WTC11 (cell line): ENCODE results near the gene KLK12. TPM values are rescaled to one million over a fixed set of nuclear protein-coding genes. Genes with fewer than 3 reads are reported as not detected.

Experiments
- ATAC-seq: fragments of 200-7000 bp; cut with Tn5 transposase; 2 replicates; pipeline ENCODE4 v1.10.0; 2021; ENCODE audit warnings: mild to moderate bottlenecking, moderate library complexity
- Bru-seq: library from RNA; stranded (reverse); fragments of 400-500 nt; gene quantifications from one replicate; lab custom pipeline; 2021; lab: Mats Ljungman, UMichigan
- CTCF ChIA-PET: fragments of 300-600 bp; sonication (Branson Sonifier 250); formaldehyde crosslinking; loops from one replicate; lab custom pipeline; 2021; ENCODE audit warnings: antibody characterized with exemption; lab: Charles Lee
- POLR2A ChIA-PET: fragments of 350-600 bp; sonication (Branson Sonifier 250); formaldehyde crosslinking; loops from one replicate; lab custom pipeline; 2021; ENCODE audit warnings: antibody characterized with exemption; lab: Charles Lee
- DNase-seq: peaks from one replicate; pipeline ENCODE4 v3.0.0; 2021; ENCODE audit warnings: low spot score
- H3K27ac Mint-ChIP-seq: 2 replicates; pipeline ENCODE4 v1.8.0; 2021; ENCODE audit warnings: mixed read lengths
- H3K27me3 Mint-ChIP-seq: 2 replicates; pipeline ENCODE4 v1.8.0; 2021; ENCODE audit warnings: low read depth, mild to moderate bottlenecking, moderate library complexity, mixed read lengths
- H3K36me3 Mint-ChIP-seq: 2 replicates; pipeline ENCODE4 v1.8.0; 2021; ENCODE audit warnings: mixed read lengths
- H3K4me1 Mint-ChIP-seq: 2 replicates; pipeline ENCODE4 v1.8.0; 2022; ENCODE audit warnings: mixed read lengths
- H3K4me3 Mint-ChIP-seq: 2 replicates; pipeline ENCODE4 v1.8.0; 2021; ENCODE audit warnings: mild to moderate bottlenecking, moderate library complexity, mixed read lengths
- H3K9me3 Mint-ChIP-seq: 2 replicates; pipeline ENCODE4 v1.8.0; 2021; ENCODE audit warnings: mixed read lengths
- ELF4 ChIP-seq: sonication (generic); formaldehyde crosslinking; IDR thresholded peaks from 2 replicates; pipeline ENCODE4 v1.8.1; 2022; ENCODE audit warnings: low read depth, mild to moderate bottlenecking, moderate library complexity, missing genetic modification reagents
- GTF2I ChIP-seq: fragments of 250-450 bp; sonication (Bioruptor Pico); conservative IDR thresholded peaks from 2 replicates; pipeline ENCODE4 v1.4.0; 2021; ENCODE audit warnings: mild to moderate bottlenecking
- HMGXB4 ChIP-seq: sonication (generic); formaldehyde crosslinking; IDR thresholded peaks from 2 replicates; pipeline ENCODE4 v1.8.1; 2023; ENCODE audit warnings: mild to moderate bottlenecking, moderate library complexity, missing genetic modification reagents
- KAT7 ChIP-seq: sonication (generic); formaldehyde crosslinking; IDR thresholded peaks from 2 replicates; pipeline ENCODE4 v1.8.1; 2023; ENCODE audit warnings: missing genetic modification reagents, mild to moderate bottlenecking, borderline replicate concordance
- NFYB ChIP-seq: sonication (generic); formaldehyde crosslinking; conservative IDR thresholded peaks from 2 replicates; pipeline ENCODE4 v1.8.0; 2022; ENCODE audit warnings: low read depth, missing genetic modification reagents
- NR1H2 ChIP-seq: sonication (generic); formaldehyde crosslinking; IDR thresholded peaks from 2 replicates; pipeline ENCODE4 v1.9.0; 2021; ENCODE audit warnings: mild to moderate bottlenecking, moderate library complexity, missing genetic modification reagents
- RORB ChIP-seq: fragments of 250-450 bp; sonication (Bioruptor Pico); IDR thresholded peaks from 2 replicates; pipeline ENCODE4 v1.9.0; 2021; ENCODE audit warnings: mild to moderate bottlenecking
- ZNF138 ChIP-seq: sonication (generic); formaldehyde crosslinking; conservative IDR thresholded peaks from 2 replicates; pipeline ENCODE4 v1.8.1; 2022; ENCODE audit warnings: mild to moderate bottlenecking, moderate library complexity, missing genetic modification reagents
- ZNF317 ChIP-seq: sonication (generic); formaldehyde crosslinking; IDR thresholded peaks from 2 replicates; pipeline ENCODE4 v1.8.1; 2023; ENCODE audit warnings: low read depth, mild to moderate bottlenecking, moderate library complexity, missing genetic modification reagents, borderline replicate concordance
- long read RNA-seq, 3 experiments: library from RNA in 1 of 3; library from capped mRNA in 1 of 3; library from polyadenylated mRNA in 1 of 3; unstranded in 2 of 3; stranded (forward) in 1 of 3; transcript quantifications; one replicate each; pipeline ENCODE4 v2.0.0, GENCODE V29; 2021
- total RNA-seq: library from RNA; stranded (reverse); gene quantifications from 3 replicates; pipeline ENCODE4 v1.2.3, GENCODE V29; 2021
- TF ChIP-seq, protein P1 (sequence below): sonication (generic); formaldehyde crosslinking; IDR thresholded peaks from 2 replicates; pipeline ENCODE4 v1.8.0; 2022; ENCODE audit warnings: missing genetic modification reagents
- TF ChIP-seq, protein P2 (sequence below): fragments of 250-450 bp; sonication (Bioruptor Pico); IDR thresholded peaks from 2 replicates; pipeline ENCODE4 v1.9.0; 2021; ENCODE audit warnings: mild to moderate bottlenecking, borderline replicate concordance

The KLK12 gene, protein sequence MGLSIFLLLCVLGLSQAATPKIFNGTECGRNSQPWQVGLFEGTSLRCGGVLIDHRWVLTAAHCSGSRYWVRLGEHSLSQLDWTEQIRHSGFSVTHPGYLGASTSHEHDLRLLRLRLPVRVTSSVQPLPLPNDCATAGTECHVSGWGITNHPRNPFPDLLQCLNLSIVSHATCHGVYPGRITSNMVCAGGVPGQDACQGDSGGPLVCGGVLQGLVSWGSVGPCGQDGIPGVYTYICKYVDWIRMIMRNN
- total RNA-seq: not detected in 3 replicates
- percentile 7 among the genes with signal in this experiment for Bru-seq, nascent RNA
- long read RNA-seq, experiment 1: 0 reads
- long read RNA-seq, experiment 2: 0 reads
- long read RNA-seq, experiment 3: 0 reads

DNA sequence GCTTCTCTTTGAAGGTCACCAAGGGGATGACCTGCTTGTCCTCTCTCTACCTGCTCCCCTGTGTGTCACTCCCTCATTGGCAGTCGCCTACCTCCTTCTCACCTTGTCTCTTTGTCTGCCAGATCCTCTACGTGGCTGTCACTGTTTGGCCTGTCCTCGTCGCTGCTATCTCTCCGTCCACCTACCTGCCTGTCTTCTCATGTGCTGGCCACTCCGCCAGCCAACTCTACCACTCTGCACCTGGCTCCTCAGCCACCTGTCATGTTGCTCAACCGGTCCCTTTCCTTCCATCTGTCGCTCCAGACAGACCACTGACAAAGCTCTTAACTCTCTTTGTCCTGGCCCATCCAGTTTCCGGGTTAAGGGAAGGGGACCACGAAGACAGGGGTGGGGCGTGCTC is at the start of gene KLK12:
KLK12 (minus strand) TSS at position 299 of the 400 bp plus-strand sequence. CDS start 381 bp downstream, outside the sequence.
- POLR2A ChIA-PET: interaction anchor here (0.6 to 0.7 kb wide), 2 partner anchors 11 to 16 kb away, joined by 3 read pairs; no protein-coding TSS in a partner anchor
- ATAC-seq (no peak), DNase-seq (no peak)
- TF ChIP-seq ZNF138 (CRISPR knock-in tag) (no peak), ZNF317 (CRISPR knock-in tag) (no peak), HMGXB4 (no peak)
- H3K27ac Mint-ChIP-seq: no peak within 1 kb of the TSS
- H3K36me3 Mint-ChIP-seq: no peaks in the 10 kb centered on the region
- peaks cover 2% of the 10 kb centered on the region for H3K9me3 Mint-ChIP-seq
- H3K4me1 Mint-ChIP-seq: peaks cover 27% of the 10 kb centered on the region
- CTCF ChIA-PET: interaction anchor here (1.1 to 1.2 kb wide), 2 partner anchors 13 to 59 kb away, joined by 7 to 12 read pairs; no protein-coding TSS in a partner anchor
- peaks cover 6% of the 10 kb centered on the region for H3K27me3 Mint-ChIP-seq
- H3K4me3 Mint-ChIP-seq: no peak within 1 kb of the TSS

GRCh38 chr19:51084505-51084904 is 49.7 kb upstream of the KLK12 start:
- no peak for ATAC-seq
- Mint-ChIP-seq H3K4me3 (no peak overlapping the region), H3K9me3 (no peaks in the 10 kb centered on the region), H3K27ac (no peak overlapping the region), H3K36me3 (no peaks in the 10 kb centered on the region), H3K27me3 (no peaks in the 10 kb centered on the region), H3K4me1 (peaks cover 20% of the 10 kb centered on the region)
- no peak for DNase-seq
- TF ChIP-seq NR1H2 (no peak), KAT7 (CRISPR knock-in tag) (no peak), ELF4 (CRISPR knock-in tag) (no peak)
- TF ChIP-seq, protein P1, sequence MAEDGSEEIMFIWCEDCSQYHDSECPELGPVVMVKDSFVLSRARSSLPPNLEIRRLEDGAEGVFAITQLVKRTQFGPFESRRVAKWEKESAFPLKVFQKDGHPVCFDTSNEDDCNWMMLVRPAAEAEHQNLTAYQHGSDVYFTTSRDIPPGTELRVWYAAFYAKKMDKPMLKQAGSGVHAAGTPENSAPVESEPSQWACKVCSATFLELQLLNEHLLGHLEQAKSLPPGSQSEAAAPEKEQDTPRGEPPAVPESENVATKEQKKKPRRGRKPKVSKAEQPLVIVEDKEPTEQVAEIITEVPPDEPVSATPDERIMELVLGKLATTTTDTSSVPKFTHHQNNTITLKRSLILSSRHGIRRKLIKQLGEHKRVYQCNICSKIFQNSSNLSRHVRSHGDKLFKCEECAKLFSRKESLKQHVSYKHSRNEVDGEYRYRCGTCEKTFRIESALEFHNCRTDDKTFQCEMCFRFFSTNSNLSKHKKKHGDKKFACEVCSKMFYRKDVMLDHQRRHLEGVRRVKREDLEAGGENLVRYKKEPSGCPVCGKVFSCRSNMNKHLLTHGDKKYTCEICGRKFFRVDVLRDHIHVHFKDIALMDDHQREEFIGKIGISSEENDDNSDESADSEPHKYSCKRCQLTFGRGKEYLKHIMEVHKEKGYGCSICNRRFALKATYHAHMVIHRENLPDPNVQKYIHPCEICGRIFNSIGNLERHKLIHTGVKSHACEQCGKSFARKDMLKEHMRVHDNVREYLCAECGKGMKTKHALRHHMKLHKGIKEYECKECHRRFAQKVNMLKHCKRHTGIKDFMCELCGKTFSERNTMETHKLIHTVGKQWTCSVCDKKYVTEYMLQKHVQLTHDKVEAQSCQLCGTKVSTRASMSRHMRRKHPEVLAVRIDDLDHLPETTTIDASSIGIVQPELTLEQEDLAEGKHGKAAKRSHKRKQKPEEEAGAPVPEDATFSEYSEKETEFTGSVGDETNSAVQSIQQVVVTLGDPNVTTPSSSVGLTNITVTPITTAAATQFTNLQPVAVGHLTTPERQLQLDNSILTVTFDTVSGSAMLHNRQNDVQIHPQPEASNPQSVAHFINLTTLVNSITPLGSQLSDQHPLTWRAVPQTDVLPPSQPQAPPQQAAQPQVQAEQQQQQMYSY (CRISPR knock-in tag): no peak
- POLR2A ChIA-PET: no interaction called here
- CTCF ChIA-PET: interaction anchor here (0.6 to 1.1 kb wide), 3 partner anchors 10 to 63 kb away, joined by 3 to 6 read pairs (median 4); no protein-coding TSS in a partner anchor

GRCh38 chr19:51083783-51084182 is 49.0 kb upstream of the KLK12 start:
- no peak overlapping the region for H3K4me3 Mint-ChIP-seq
- no peak for DNase-seq
- H3K9me3 Mint-ChIP-seq: no peaks in the 10 kb centered on the region
- POLR2A ChIA-PET: no interaction called here
- no peaks in the 10 kb centered on the region for H3K27me3 Mint-ChIP-seq
- H3K36me3 Mint-ChIP-seq: no peaks in the 10 kb centered on the region
- no peak overlapping the region for H3K27ac Mint-ChIP-seq
- H3K4me1 Mint-ChIP-seq: peaks cover 20% of the 10 kb centered on the region
- CTCF ChIA-PET: interaction anchor here (0.8 kb wide), 1 partner anchor 770 kb away, joined by 3 read pairs; no protein-coding TSS in a partner anchor
- ATAC-seq: no peak
- no peak for TF ChIP-seq GTF2I (CRISPR knock-in tag)
- TF ChIP-seq, protein P2, sequence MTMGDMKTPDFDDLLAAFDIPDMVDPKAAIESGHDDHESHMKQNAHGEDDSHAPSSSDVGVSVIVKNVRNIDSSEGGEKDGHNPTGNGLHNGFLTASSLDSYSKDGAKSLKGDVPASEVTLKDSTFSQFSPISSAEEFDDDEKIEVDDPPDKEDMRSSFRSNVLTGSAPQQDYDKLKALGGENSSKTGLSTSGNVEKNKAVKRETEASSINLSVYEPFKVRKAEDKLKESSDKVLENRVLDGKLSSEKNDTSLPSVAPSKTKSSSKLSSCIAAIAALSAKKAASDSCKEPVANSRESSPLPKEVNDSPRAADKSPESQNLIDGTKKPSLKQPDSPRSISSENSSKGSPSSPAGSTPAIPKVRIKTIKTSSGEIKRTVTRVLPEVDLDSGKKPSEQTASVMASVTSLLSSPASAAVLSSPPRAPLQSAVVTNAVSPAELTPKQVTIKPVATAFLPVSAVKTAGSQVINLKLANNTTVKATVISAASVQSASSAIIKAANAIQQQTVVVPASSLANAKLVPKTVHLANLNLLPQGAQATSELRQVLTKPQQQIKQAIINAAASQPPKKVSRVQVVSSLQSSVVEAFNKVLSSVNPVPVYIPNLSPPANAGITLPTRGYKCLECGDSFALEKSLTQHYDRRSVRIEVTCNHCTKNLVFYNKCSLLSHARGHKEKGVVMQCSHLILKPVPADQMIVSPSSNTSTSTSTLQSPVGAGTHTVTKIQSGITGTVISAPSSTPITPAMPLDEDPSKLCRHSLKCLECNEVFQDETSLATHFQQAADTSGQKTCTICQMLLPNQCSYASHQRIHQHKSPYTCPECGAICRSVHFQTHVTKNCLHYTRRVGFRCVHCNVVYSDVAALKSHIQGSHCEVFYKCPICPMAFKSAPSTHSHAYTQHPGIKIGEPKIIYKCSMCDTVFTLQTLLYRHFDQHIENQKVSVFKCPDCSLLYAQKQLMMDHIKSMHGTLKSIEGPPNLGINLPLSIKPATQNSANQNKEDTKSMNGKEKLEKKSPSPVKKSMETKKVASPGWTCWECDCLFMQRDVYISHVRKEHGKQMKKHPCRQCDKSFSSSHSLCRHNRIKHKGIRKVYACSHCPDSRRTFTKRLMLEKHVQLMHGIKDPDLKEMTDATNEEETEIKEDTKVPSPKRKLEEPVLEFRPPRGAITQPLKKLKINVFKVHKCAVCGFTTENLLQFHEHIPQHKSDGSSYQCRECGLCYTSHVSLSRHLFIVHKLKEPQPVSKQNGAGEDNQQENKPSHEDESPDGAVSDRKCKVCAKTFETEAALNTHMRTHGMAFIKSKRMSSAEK: no peak
- TF ChIP-seq NFYB: no peak
- TF ChIP-seq RORB: no peak
- TF ChIP-seq, all 79 proteins: peak for 0
